Measurements from ENCODE around the gene CDH7. TPM values are rescaled to one million over a fixed set of nuclear protein-coding genes. Genes with fewer than 3 reads are reported as not detected.

CDH7 gene
- total RNA-seq, 1 donor from 2014 or later: not detected

- Mint-ChIP-seq H3K27me3 (no peaks in the 10 kb centered on the region), H3K9me3 (no peaks in the 10 kb centered on the region), H3K4me3 (no peak overlapping the region), H3K27ac (no peak overlapping the region), H3K4me1 (no peaks in the 10 kb centered on the region), H3K36me3 (ENCODE audit: low read depth) (no peaks in the 10 kb centered on the region)
- intact Hi-C loops (cut with micrococcal nuclease): no loop called here
- ChIA-PET CTCF (no interaction called here), POLR2A (no interaction called here)
- ATAC-seq (ENCODE audit: low read depth) (no peak), DNase-seq (no peak)
- TF ChIP-seq, protein P1, sequence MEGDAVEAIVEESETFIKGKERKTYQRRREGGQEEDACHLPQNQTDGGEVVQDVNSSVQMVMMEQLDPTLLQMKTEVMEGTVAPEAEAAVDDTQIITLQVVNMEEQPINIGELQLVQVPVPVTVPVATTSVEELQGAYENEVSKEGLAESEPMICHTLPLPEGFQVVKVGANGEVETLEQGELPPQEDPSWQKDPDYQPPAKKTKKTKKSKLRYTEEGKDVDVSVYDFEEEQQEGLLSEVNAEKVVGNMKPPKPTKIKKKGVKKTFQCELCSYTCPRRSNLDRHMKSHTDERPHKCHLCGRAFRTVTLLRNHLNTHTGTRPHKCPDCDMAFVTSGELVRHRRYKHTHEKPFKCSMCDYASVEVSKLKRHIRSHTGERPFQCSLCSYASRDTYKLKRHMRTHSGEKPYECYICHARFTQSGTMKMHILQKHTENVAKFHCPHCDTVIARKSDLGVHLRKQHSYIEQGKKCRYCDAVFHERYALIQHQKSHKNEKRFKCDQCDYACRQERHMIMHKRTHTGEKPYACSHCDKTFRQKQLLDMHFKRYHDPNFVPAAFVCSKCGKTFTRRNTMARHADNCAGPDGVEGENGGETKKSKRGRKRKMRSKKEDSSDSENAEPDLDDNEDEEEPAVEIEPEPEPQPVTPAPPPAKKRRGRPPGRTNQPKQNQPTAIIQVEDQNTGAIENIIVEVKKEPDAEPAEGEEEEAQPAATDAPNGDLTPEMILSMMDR (IDR thresholded peaks at IDR 0.05): no peak
Measured at GRCh38 chr18:65755616-65756015, 4.8 kb downstream of the CDH7 start.

- POLR2A ChIA-PET: no interaction called here
- TF ChIP-seq, protein P1 (IDR thresholded peaks at IDR 0.05): no peak
Measured at GRCh38 chr18:65760457-65760856, 9.6 kb downstream of the CDH7 start.

DNA sequence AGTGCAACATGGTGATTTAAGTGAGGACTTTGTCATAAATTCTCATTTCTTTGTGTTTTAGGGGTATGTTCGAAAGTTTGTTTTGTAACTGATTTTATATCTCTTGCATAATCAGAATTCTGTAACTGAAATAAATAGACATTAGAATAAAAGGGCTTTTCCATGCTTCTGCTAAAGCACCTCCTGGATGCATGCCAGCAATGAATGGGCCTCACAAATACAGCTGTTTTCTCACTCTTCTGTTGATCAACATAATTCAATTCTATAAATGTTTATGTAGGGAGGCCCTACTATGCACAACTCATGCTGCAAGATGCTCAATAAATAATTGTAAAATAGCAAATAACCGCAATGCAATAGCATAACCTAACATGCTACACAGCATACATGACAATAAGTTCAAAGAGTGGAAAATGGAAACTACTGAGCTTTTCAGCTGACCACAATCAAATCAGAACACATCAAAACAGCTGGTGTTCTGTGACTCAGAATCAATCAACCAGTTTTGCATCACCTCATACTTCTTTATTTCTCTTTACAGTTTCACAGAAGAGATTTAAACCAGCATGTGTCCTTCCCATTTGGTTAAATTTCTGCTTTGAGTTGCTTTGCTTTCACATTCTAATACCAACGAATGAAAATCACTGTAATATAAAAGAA lies 11.0 kb downstream of the CDH7 start:
- ATAC-seq (ENCODE audit: low read depth) (no peak), DNase-seq (no peak)
- H3K27ac Mint-ChIP-seq: no peak overlapping the region
- no peaks in the 10 kb centered on the region for H3K4me1 Mint-ChIP-seq
- no peaks in the 10 kb centered on the region for H3K9me3 Mint-ChIP-seq
- POLR2A ChIA-PET: no interaction called here
- no peaks in the 10 kb centered on the region for H3K36me3 Mint-ChIP-seq (ENCODE audit: low read depth)
- CTCF ChIA-PET: no interaction called here
- TF ChIP-seq, protein P1 (IDR thresholded peaks at IDR 0.05): no peak
- H3K27me3 Mint-ChIP-seq: no peaks in the 10 kb centered on the region
- H3K4me3 Mint-ChIP-seq: no peak overlapping the region
- intact Hi-C loops (cut with micrococcal nuclease): no loop called here

More at GRCh38 chr18:65760457-65760856, 9.6 kb downstream of the CDH7 start:
- ATAC-seq (ENCODE audit: low read depth) (no peak), DNase-seq (no peak)
- Mint-ChIP-seq H3K27ac (no peak overlapping the region), H3K9me3 (no peaks in the 10 kb centered on the region), H3K27me3 (no peaks in the 10 kb centered on the region), H3K36me3 (ENCODE audit: low read depth) (no peaks in the 10 kb centered on the region), H3K4me1 (no peaks in the 10 kb centered on the region), H3K4me3 (no peak overlapping the region)
- intact Hi-C loops (cut with micrococcal nuclease): no loop called here
- CTCF ChIA-PET: no interaction called here

GRCh38 chr18:65762556-65762955 lies 11.7 kb downstream of the CDH7 start:
- CTCF ChIA-PET: no interaction called here
- Mint-ChIP-seq H3K4me3 (no peak overlapping the region), H3K4me1 (no peaks in the 10 kb centered on the region), H3K27ac (no peak overlapping the region), H3K27me3 (no peaks in the 10 kb centered on the region), H3K9me3 (no peaks in the 10 kb centered on the region), H3K36me3 (ENCODE audit: low read depth) (no peaks in the 10 kb centered on the region)
- intact Hi-C loops (cut with micrococcal nuclease): no loop called here
- TF ChIP-seq, protein P1 (IDR thresholded peaks at IDR 0.05): no peak
- DNase-seq (no peak), ATAC-seq (ENCODE audit: low read depth) (no peak)
- POLR2A ChIA-PET: no interaction called here

- Mint-ChIP-seq H3K9me3 (no peaks in the 10 kb centered on the region), H3K27me3 (no peaks in the 10 kb centered on the region), H3K27ac (no peak overlapping the region), H3K4me3 (no peak overlapping the region), H3K36me3 (ENCODE audit: low read depth) (no peaks in the 10 kb centered on the region), H3K4me1 (no peaks in the 10 kb centered on the region)
- ChIA-PET POLR2A (no interaction called here), CTCF (no interaction called here)
- DNase-seq (no peak), ATAC-seq (ENCODE audit: low read depth) (no peak)
- intact Hi-C loops (cut with micrococcal nuclease): no loop called here
- TF ChIP-seq, protein P1 (IDR thresholded peaks at IDR 0.05): no peak
Measured at GRCh38 chr18:65767406-65767805, 16.6 kb downstream of the CDH7 start.

Data from activated B cell treated with CpG ODN at 0.5 μM for 24 hours (primary cell).